Mesenchymal stem cell (in vitro differentiated cells and primary cell): ENCODE measurements around the gene C2CD2.

Experiments
- DNase-seq: peaks from one replicate; pipeline ENCODE4 v3.0.0-alpha.2; 2013
- H2AFZ ChIP-seq: one replicate; pipeline ENCODE4 v1.6.1; 2013; ENCODE audit warnings: low read depth, mild to moderate bottlenecking, control low read depth, inconsistent platforms, low read length, moderate library complexity
- H2AK5ac ChIP-seq: 2 replicates; pipeline ENCODE4 v1.6.1; 2013; ENCODE audit warnings: low read length, moderate library complexity, mild to moderate bottlenecking, inconsistent platforms; ENCODE audit not compliant: severe bottlenecking
- H2BK120ac ChIP-seq: one replicate; pipeline ENCODE4 v1.6.1; 2013; ENCODE audit warnings: low read depth, mild to moderate bottlenecking, inconsistent platforms, low read length, moderate library complexity
- H2BK12ac ChIP-seq, 2 experiments: one replicate each; pipeline ENCODE4 v1.6.1; 2013; ENCODE audit warnings: inconsistent platforms in 2 of 2, low read length in 2 of 2, mild to moderate bottlenecking in 2 of 2, moderate library complexity in 2 of 2, control low read depth in 1 of 2
- H2BK15ac ChIP-seq: one replicate; pipeline ENCODE4 v1.6.1; 2013; ENCODE audit warnings: mild to moderate bottlenecking, low read depth, inconsistent platforms; ENCODE audit not compliant: poor library complexity, severe bottlenecking
- H2BK5ac ChIP-seq: 2 replicates; pipeline ENCODE4 v1.6.1; 2013; ENCODE audit warnings: low read depth, mild to moderate bottlenecking, low read length, control low read depth, inconsistent platforms; ENCODE audit not compliant: poor library complexity, severe bottlenecking
- H3K14ac ChIP-seq, 2 experiments: one replicate each; pipeline ENCODE4 v1.6.1; 2013; ENCODE audit warnings: inconsistent platforms in 2 of 2, low read length in 2 of 2, control low read depth in 1 of 2, mild to moderate bottlenecking in 1 of 2, moderate library complexity in 1 of 2
- H3K18ac ChIP-seq, 2 experiments: one replicate each; pipeline ENCODE4 v1.6.1; 2013; ENCODE audit warnings: inconsistent platforms in 2 of 2, low read length in 2 of 2, control low read depth in 1 of 2, low read depth in 1 of 2, mild to moderate bottlenecking in 1 of 2
- H3K23ac ChIP-seq, 2 experiments: one replicate each; pipeline ENCODE4 v1.6.1; 2013; ENCODE audit warnings: inconsistent platforms in 2 of 2, low read length in 2 of 2, mild to moderate bottlenecking in 2 of 2, moderate library complexity in 2 of 2, control low read depth in 1 of 2
- H3K27ac ChIP-seq: 2 replicates; pipeline ENCODE4 v1.5.1; 2013; ENCODE audit warnings: mild to moderate bottlenecking, moderate library complexity, low read length, control low read depth, inconsistent platforms; ENCODE audit not compliant: poor library complexity, severe bottlenecking
- H3K27me3 ChIP-seq, 2 experiments: 2 replicates each; pipeline versions ENCODE4 v1.6.1 to v1.7.0; 2013; ENCODE audit warnings: low read length in 2 of 2, mild to moderate bottlenecking in 2 of 2, moderate library complexity in 2 of 2, control low read depth in 1 of 2, inconsistent platforms in 1 of 2; ENCODE audit not compliant: control insufficient read depth in 1 of 2, insufficient read depth in 1 of 2
- H3K36me3 ChIP-seq, 2 experiments: 2 replicates each; pipeline versions ENCODE4 v1.6.1 to v1.7.0; 2013; ENCODE audit warnings: low read length in 2 of 2, control low read depth in 1 of 2, inconsistent platforms in 1 of 2, low read depth in 1 of 2, mild to moderate bottlenecking in 1 of 2; ENCODE audit not compliant: insufficient read depth in 2 of 2, control insufficient read depth in 1 of 2
- H3K4ac ChIP-seq, 2 experiments: one replicate each; pipeline ENCODE4 v1.6.1; 2013; ENCODE audit warnings: inconsistent platforms in 2 of 2, low read length in 2 of 2, mild to moderate bottlenecking in 2 of 2, moderate library complexity in 2 of 2, control low read depth in 1 of 2, low read depth in 1 of 2
- H3K4me1 ChIP-seq: 2 replicates; pipeline ENCODE4 v1.6.1; 2013; ENCODE audit warnings: low read depth, low read length, control low read depth; ENCODE audit not compliant: control insufficient read depth, insufficient read depth
- H3K4me2 ChIP-seq: 2 replicates; pipeline ENCODE4 v1.6.1; 2013; ENCODE audit warnings: low read length, mild to moderate bottlenecking, inconsistent platforms; ENCODE audit not compliant: poor library complexity, severe bottlenecking
- H3K4me3 ChIP-seq, 2 experiments: 2 replicates each; pipeline versions ENCODE4 v1.5.1 to v1.7.0; 2013; ENCODE audit warnings: low read length in 2 of 2, mild to moderate bottlenecking in 2 of 2, control low read depth in 1 of 2, low read depth in 1 of 2; ENCODE audit not compliant: insufficient read depth in 1 of 2
- H3K79me1 ChIP-seq: replicated peaks from 2 replicates; pipeline ENCODE4 v1.6.1; 2013; ENCODE audit warnings: mild to moderate bottlenecking, control low read depth, low read length, inconsistent platforms; ENCODE audit not compliant: poor library complexity, severe bottlenecking
- H3K9ac ChIP-seq: 2 replicates; pipeline ENCODE4 v1.7.0; 2013; ENCODE audit warnings: mild to moderate bottlenecking, low read length, moderate library complexity
- H3K9me3 ChIP-seq: 2 replicates; pipeline ENCODE4 v1.7.0; 2013; ENCODE audit warnings: mild to moderate bottlenecking, low read length; ENCODE audit not compliant: control insufficient read depth
- H4K8ac ChIP-seq: one replicate; pipeline ENCODE4 v1.6.1; 2013; ENCODE audit warnings: inconsistent platforms, mild to moderate bottlenecking, low read length, moderate library complexity
- H4K91ac ChIP-seq: one replicate; pipeline ENCODE4 v1.6.1; 2013; ENCODE audit warnings: mild to moderate bottlenecking, low read length, inconsistent platforms
- WGBS: methylation state at CpG from one replicate; pipeline ENCODE4 v1.1.7; 2013; ENCODE audit warnings: mixed read lengths; 5-methylcytosine and 5-hydroxymethylcytosine counted together

Gene C2CD2

DNA sequence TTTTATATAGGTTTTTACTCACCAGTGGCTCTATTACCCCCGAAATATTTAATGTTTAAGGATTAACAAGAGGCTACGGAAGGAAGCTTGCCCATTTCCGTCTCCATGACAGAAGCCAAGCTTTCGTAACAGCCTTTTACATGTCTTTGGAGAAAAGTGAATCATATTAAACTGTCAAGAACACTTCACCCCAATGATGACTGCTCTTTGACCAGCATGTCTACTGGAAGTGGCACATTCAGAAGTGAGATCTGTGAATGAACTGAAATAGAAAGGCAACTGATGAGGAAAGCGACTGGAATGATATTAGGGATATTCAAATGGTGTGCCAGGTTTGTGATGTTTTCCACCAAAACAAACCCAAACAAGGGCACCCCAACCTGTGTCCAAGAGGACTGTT is 66.2 kb downstream of the C2CD2 start:
- Histone ChIP-seq H3K4me3 (no peak overlapping the region), H3K9ac (no peak overlapping the region), H3K9me3 (no peaks in the 10 kb centered on the region), H4K91ac (no peak overlapping the region), H3K27ac (no peak overlapping the region), H2BK12ac (no peak overlapping the region), H3K79me1 (no peaks in the 10 kb centered on the region), H3K14ac (no peak overlapping the region), H2AK5ac (no peak overlapping the region), H3K18ac (no peak overlapping the region), H3K4me2 (no peak overlapping the region), H3K4ac (no peak overlapping the region), H3K23ac (no peak overlapping the region), H2AFZ (no peak overlapping the region), H2BK5ac (no peak overlapping the region), H2BK120ac (no peak overlapping the region), H3K36me3 (peaks cover 27 to 51% of the 10 kb centered on the region in 2 experiments), H2BK15ac (no peak overlapping the region), H3K27me3 (no peaks in the 10 kb centered on the region), H3K4me1 (peaks cover 2% of the 10 kb centered on the region), H4K8ac (no peak overlapping the region)
- no peak for DNase-seq
- whole genome bisulfite sequencing, result 100% methylated on average over 4 of the region's 5 CpGs

GRCh38 chr21:41886328-41886727 is 67.5 kb downstream of the C2CD2 start:
- Histone ChIP-seq H4K91ac (no peak overlapping the region), H2BK12ac (no peak overlapping the region), H3K27ac (no peak overlapping the region), H3K14ac (no peak overlapping the region), H3K23ac (no peak overlapping the region), H3K4me1 (peaks cover 2% of the 10 kb centered on the region), H2AK5ac (no peak overlapping the region), H2BK120ac (no peak overlapping the region), H3K4me2 (no peak overlapping the region), H3K27me3 (no peaks in the 10 kb centered on the region), H3K9ac (no peak overlapping the region), H3K36me3 (peaks cover 16 to 40% of the 10 kb centered on the region in 2 experiments), H3K79me1 (no peaks in the 10 kb centered on the region), H3K18ac (no peak overlapping the region), H3K9me3 (no peaks in the 10 kb centered on the region), H3K4me3 (no peak overlapping the region), H2BK15ac (no peak overlapping the region), H2BK5ac (no peak overlapping the region), H2AFZ (no peak overlapping the region), H4K8ac (no peak overlapping the region), H3K4ac (no peak overlapping the region)
- 91% methylated on average over 7 of the region's 7 CpGs for WGBS
- no peak for DNase-seq

DNA sequence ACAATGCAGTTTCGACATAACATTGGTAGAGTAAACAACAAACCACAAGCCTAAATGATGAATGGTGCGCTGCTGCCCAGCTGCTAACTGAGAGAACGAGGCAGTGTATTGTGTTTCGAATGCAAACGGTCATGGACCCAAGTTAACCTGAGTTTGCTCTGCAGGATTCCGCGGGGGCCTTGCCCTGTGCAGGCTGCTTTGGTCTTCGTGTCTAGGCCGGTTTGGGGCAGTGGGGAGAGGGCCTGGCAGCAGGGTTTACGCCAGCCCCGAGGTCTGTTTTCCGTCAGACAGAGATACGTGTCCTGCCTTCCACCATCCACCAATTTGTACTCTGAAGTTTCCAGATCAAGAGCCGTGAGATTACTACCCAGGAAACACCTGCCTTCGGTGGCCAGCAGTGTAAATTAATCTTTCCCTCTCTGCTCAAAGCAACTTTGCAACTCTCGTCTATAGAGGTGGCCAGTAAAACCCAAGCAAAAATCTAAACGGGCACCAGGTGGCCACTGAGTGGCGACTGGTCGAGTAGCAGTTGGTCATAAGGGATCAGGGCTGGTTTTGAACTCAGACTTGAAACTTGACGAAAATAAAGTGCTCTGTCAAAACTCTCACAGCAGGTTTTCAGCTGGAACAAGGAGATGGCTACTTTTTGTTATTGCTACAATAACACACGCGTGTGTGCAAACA is 68.3 kb downstream of the C2CD2 start:
- Histone ChIP-seq H2BK12ac (no peak overlapping the region), H4K8ac (no peak overlapping the region), H2BK15ac (no peak overlapping the region), H4K91ac (no peak overlapping the region), H2AK5ac (no peak overlapping the region), H3K23ac (no peak overlapping the region), H3K9ac (no peak overlapping the region), H3K79me1 (no peaks in the 10 kb centered on the region), H2AFZ (no peak overlapping the region), H3K27me3 (no peaks in the 10 kb centered on the region), H3K4me1 (peaks cover 2% of the 10 kb centered on the region), H2BK5ac (no peak overlapping the region), H3K14ac (no peak overlapping the region), H2BK120ac (no peak overlapping the region), H3K18ac (no peak overlapping the region), H3K4me3 (no peak overlapping the region), H3K4me2 (no peak overlapping the region), H3K4ac (no peak overlapping the region), H3K27ac (no peak overlapping the region), H3K36me3 (peaks cover 13 to 32% of the 10 kb centered on the region in 2 experiments), H3K9me3 (no peaks in the 10 kb centered on the region)
- DNase-seq, result peak; percentile 51
- 74% methylated on average over 22 of the region's 22 CpGs for WGBS

GRCh38 chr21:41884501-41885030 is 69.3 kb downstream of the C2CD2 start:
- no peak overlapping the region for H2BK12ac ChIP-seq
- H3K4ac ChIP-seq, result no peak overlapping the region
- no peak overlapping the region for H3K23ac ChIP-seq
- H3K9me3 ChIP-seq, result no peaks in the 10 kb centered on the region
- no peaks in the 10 kb centered on the region for H3K27me3 ChIP-seq
- no peak overlapping the region for H4K91ac ChIP-seq
- no peak overlapping the region for H3K27ac ChIP-seq
- no peak overlapping the region for H2BK15ac ChIP-seq
- H3K9ac ChIP-seq, result no peak overlapping the region
- H2BK5ac ChIP-seq, result no peak overlapping the region
- H2BK120ac ChIP-seq, result no peak overlapping the region
- H3K36me3 ChIP-seq, result peaks cover 13 to 25% of the 10 kb centered on the region in 2 experiments
- H3K14ac ChIP-seq, result no peak overlapping the region
- no peak overlapping the region for H3K18ac ChIP-seq
- H3K4me3 ChIP-seq, result no peak overlapping the region
- no peaks in the 10 kb centered on the region for H3K79me1 ChIP-seq
- WGBS, result 95% methylated on average over 19 of the region's 19 CpGs
- H3K4me2 ChIP-seq, result no peak overlapping the region
- H4K8ac ChIP-seq, result no peak overlapping the region
- DNase-seq, result no peak
- peaks cover 2% of the 10 kb centered on the region for H3K4me1 ChIP-seq
- no peak overlapping the region for H2AK5ac ChIP-seq
- no peak overlapping the region for H2AFZ ChIP-seq
